OCI-LY7 (cell line): ENCODE results near the gene CAMKK1.

ENCODE experiments used
- EZH2phosphoT487 ChIP-seq: fragments of 200-600 bp; sonication (generic); IDR thresholded peaks from 2 replicates; pipeline ENCODE4 v1.6.1; 2018; ENCODE audit warnings: low read depth, borderline replicate concordance, mild to moderate bottlenecking, mixed run types, antibody characterized with exemption, low read length, moderate library complexity, mixed read lengths
- TF ChIP-seq, protein P1 (sequence below): fragments of 200-600 bp; sonication (generic); conservative IDR thresholded peaks from 2 replicates; pipeline ENCODE4 v1.5.1; 2014; ENCODE audit warnings: mild to moderate bottlenecking, antibody characterized with exemption, low read length, moderate library complexity, mixed read lengths

DNA sequence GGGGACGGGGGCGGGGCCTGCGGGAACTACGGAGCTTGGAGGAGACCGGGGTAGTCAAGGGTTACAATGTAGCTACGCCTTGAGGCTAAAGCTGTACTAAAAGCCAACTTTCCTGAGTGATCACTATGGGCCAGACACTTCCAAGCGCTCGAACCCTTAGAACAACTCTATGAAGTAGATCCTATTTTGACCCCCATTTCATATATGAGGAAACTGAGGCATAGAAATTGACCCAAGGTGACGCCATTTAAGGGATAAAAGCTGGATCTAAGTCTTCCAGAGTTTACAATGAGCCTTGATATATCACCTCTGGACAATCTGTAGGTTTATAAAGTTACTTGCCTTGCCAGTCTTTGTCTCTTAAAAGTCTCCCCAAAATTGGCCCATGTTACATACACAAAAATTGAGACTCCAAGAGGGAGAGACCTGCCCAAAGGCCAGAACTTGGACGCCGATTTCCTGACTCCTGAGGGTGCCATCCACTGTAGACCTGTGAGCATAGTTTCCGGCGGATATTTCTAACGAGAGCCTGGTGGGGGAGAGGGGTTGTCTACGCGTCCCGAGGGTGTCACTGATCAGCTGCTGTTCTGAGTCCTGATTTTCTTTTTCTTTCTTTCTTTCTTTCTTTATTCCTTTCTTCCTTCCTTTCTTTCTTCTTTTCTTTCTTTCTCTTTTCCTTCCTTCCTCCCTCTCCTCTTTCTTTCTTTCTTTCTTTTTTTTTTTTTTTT lies 46.3 kb downstream of the CAMKK1 start:
- TF ChIP-seq, protein P1, sequence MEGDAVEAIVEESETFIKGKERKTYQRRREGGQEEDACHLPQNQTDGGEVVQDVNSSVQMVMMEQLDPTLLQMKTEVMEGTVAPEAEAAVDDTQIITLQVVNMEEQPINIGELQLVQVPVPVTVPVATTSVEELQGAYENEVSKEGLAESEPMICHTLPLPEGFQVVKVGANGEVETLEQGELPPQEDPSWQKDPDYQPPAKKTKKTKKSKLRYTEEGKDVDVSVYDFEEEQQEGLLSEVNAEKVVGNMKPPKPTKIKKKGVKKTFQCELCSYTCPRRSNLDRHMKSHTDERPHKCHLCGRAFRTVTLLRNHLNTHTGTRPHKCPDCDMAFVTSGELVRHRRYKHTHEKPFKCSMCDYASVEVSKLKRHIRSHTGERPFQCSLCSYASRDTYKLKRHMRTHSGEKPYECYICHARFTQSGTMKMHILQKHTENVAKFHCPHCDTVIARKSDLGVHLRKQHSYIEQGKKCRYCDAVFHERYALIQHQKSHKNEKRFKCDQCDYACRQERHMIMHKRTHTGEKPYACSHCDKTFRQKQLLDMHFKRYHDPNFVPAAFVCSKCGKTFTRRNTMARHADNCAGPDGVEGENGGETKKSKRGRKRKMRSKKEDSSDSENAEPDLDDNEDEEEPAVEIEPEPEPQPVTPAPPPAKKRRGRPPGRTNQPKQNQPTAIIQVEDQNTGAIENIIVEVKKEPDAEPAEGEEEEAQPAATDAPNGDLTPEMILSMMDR, result no peak; the same call in 1 of the 2 replicates
- TF ChIP-seq EZH2phosphoT487, result no peak
